Measurements from ENCODE around the gene ABCC4. TPM values are rescaled to one million over a fixed set of nuclear protein-coding genes. Genes with fewer than 3 reads are reported as not detected.

The ABCC4 gene
- total and polyA plus RNA-seq, 2 of the 13 experiments (the other 11 are each of a cell fraction or from before 2014, with no cell fraction given), result 4.2 to 11.3 TPM

DNA sequence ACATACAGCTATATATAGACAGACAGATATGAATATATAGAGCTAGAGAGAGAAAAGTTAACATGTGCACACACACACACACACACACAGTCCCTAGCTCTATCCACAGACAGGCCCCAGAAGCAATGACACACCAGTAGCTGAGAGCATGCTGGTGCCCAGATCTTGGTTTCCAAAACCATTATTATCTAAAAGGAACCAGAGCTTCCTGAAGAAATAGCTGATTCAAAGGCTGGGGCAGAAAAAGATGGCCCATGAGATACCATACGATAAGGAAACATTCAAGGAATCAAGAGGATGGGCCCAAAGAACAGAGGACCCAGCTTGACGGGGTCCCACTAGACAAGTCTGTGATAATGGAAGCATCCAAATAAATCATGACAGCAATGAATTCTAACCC lies 53.4 kb downstream of the ABCC4 start:
- 97% methylated on average over 2 of the region's 2 CpGs for WGBS (ENCODE audit: low lambda C conversion rate)
- ATAC-seq (no peak), DNase-seq (ENCODE audit: low spot score) (no peak), FAIRE-seq (no peak)
- ChIA-PET POLR2A (no interaction called here), CTCF (ENCODE audit: low intra/inter-chr PET ratio, low total read pairs) (no interaction called here)
- Histone ChIP-seq H3K4me3 (replicated peaks in 1 of 3; ENCODE audit: insufficient read depth in 1 of 3, low read depth in 2 of 3, low read length in 3 of 3) (no peak overlapping the region), H3K4me1 (ENCODE audit: insufficient read depth, low read length) (peaks cover 37% of the 10 kb centered on the region), H2AFZ (ENCODE audit: low read length) (no peak overlapping the region), H3K36me3 (replicated peaks in 1 of 2; ENCODE audit: control insufficient read depth in 1 of 2, insufficient read depth in 2 of 2, low read length in 2 of 2) (peaks cover 0 to 3% of the 10 kb centered on the region in 2 experiments; a peak in 2 of 5 replicates), H3K79me2 (ENCODE audit: insufficient read depth, low read length) (no peaks in the 10 kb centered on the region), H3K9ac (ENCODE audit: insufficient read depth, low read depth, low read length) (no peak overlapping the region), H3K27me3 (ENCODE audit: control insufficient read depth in 1 of 2, insufficient read depth in 2 of 2, low read length in 2 of 2) (no peaks in the 10 kb centered on the region), H4K20me1 (ENCODE audit: insufficient read depth, low read length) (no peaks in the 10 kb centered on the region), H3K27ac (ENCODE audit: extremely low read length, insufficient read depth, low read length) (no peak overlapping the region), H3K4me2 (ENCODE audit: low read depth, low read length) (no peak overlapping the region), H3K9me3 (ENCODE audit: low read length) (no peaks in the 10 kb centered on the region)
- intact Hi-C loops (cut with micrococcal nuclease; ENCODE audit: unreplicated experiment) (no loop called here), in situ Hi-C loops (cut with HindIII; ENCODE audit: extremely low pct_ligation_motif_present, low pct_unique_long_range_greater_than_20kb) (no loop called here)
- no TSS peak for BruUV-seq (replicated peaks)
- TF ChIP-seq FOXO4 (CRISPR knock-in tag; conservative IDR thresholded peaks at IDR 0.05) (no peak), ZNF460 (CRISPR knock-in tag; IDR thresholded peaks at IDR 0.05; ENCODE audit: borderline replicate concordance) (no peak), ZNF343 (CRISPR knock-in tag; IDR thresholded peaks at IDR 0.05) (no peak), PRMT3 (CRISPR knock-in tag; IDR thresholded peaks at IDR 0.05; ENCODE audit: borderline replicate concordance, low read depth) (no peak), IKZF4 (CRISPR knock-in tag; IDR thresholded peaks at IDR 0.05; ENCODE audit: borderline replicate concordance, low read depth, not compliant biosample characterization) (no peak), DBP (CRISPR knock-in tag; IDR thresholded peaks at IDR 0.05; ENCODE audit: not compliant biosample characterization) (no peak), ZMYM4 (CRISPR knock-in tag; IDR thresholded peaks at IDR 0.05) (no peak), ZNF543 (CRISPR knock-in tag; IDR thresholded peaks at IDR 0.05) (no peak)

All from HepG2 (cell line).